HG02678 (cell line): ENCODE measurements around the gene OVCA2.
A peak's percentile ranks its signal among the peaks of the same experiment; 100 is the strongest.
"Not testable (repeated sequence)": the region's sequence is repeated elsewhere in the genome, so short reads cannot be mapped to it uniquely, and the experiment has no call there.

ENCODE experiments used
- ATAC-seq: cut with Tn5 transposase; IDR thresholded peaks from one replicate; pipeline ENCODE4 v1.9.1; 2021; ENCODE audit warnings: mild to moderate bottlenecking, moderate library complexity; ENCODE audit not compliant: unreplicated experiment

OVCA2 gene

GRCh38 chr17:2013220-2013993 is 28.4 kb upstream of the OVCA2 start:
- not testable (repeated sequence) for ATAC-seq

- no peak for ATAC-seq
Measured at GRCh38 chr17:2013994-2014317, 27.9 kb upstream of the OVCA2 start.

GRCh38 chr17:2015314-2015713 is 26.5 kb upstream of the OVCA2 start:
- ATAC-seq = no peak

DNA sequence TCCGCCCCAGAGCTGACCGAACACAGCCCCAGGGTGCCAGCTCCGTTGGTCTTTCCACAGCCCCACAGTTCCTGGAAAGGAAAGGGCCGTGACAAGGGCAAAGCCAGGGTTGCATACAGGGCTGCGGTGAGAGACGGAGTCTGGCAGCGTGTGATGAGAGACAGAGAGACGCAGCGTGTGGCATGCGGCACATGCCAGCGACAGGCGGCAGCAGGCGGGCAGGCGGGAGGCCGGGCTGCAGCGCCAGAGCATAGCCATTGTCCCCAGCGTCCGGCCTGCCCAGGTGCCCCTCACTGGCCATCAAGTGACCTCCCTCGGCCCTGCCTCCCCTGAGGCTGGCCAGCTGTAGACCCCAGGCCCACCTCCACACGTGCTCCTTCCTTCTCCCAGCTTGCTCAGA is 25.3 kb upstream of the OVCA2 start:
- no peak for ATAC-seq

DNA sequence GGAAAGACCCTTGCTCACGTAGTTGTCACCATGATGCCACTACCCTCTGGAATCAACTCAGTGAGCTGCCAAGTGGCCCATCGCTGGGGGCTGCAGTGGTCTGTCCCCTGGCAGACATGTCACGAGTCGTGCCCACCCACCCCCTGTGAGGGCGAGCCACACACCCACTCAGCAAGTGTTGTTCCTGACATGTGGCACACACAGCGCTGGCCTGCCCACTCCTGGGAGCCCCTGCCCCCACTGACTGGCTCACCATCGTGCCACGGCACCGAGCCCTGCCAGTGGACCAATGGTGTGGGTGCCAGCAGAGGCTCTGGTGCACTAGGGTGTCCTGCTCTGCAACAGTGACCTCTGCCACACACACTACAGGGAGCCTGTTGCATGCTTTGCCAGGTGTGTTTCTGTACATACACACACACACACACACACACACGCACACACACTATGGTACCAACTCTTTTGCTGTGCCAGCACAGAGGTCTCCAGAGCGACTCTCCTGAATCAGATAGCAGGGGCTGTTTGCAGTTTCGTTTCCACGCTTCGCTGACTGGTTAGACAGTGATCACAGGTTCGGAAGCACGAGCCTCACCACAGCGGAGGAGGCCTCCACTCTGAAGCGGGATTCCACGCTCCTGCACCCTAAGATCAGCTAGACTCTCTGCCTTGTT is 24.4 kb upstream of the OVCA2 start:
- ATAC-seq = no peak

- ATAC-seq = no peak
Measured at GRCh38 chr17:2018716-2019510, 22.9 kb upstream of the OVCA2 start.

- ATAC-seq = no peak
Measured at GRCh38 chr17:2019723-2020122, 22.1 kb upstream of the OVCA2 start.

GRCh38 chr17:2020721-2021120 is 21.1 kb upstream of the OVCA2 start:
- no peak for ATAC-seq

- ATAC-seq = no peak
Measured at GRCh38 chr17:2022647-2023240, 19.1 kb upstream of the OVCA2 start.

- no peak for ATAC-seq
Measured at GRCh38 chr17:2023256-2023655, 18.6 kb upstream of the OVCA2 start.

GRCh38 chr17:2023692-2024571 is 17.9 kb upstream of the OVCA2 start:
- no peak for ATAC-seq

GRCh38 chr17:2024572-2025219 is 17.1 kb upstream of the OVCA2 start:
- no peak for ATAC-seq

- no peak for ATAC-seq
Measured at GRCh38 chr17:2025220-2025621, 16.6 kb upstream of the OVCA2 start, which contains the start of gene RTN4RL1. Gene RTN4RL1, minus strand, starts transcription at chr17:2025334. Its CDS starts 469 bp downstream, at chr17:2024865.

DNA sequence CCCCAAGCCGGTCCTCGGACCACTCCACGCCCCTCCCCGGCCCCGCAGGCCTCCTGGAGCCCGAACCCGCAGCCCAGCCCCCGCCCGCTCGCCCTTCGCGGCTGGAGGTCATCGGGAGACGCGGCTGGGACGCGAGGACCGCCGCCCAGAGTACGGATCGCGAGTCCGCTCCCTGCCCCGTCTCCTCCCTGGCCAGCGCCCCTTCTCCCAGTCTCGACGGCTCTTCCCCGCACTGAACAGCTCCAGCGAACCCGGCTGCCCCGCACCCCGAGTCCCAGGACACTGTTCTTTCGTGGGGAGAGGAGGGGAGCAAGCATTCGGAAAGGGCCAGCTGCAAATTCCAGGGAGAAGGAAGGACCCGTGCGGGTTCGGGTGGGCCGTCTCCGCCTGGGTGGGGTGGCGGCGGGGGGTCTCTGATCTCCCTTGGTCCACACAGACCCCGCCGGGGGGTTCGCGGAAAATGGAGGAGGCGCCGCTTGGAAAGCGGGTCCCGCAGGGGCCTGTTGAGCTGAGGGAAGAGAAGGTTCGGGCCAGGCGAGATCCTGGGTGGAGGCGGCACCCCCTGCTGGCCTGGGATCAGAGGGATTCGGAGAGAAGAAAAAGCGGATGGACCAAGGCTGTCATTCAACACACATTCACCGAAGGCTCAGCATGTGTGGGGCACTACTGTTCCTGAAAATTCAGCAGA is 16.1 kb upstream of the OVCA2 start:
- ATAC-seq = no peak

DNA sequence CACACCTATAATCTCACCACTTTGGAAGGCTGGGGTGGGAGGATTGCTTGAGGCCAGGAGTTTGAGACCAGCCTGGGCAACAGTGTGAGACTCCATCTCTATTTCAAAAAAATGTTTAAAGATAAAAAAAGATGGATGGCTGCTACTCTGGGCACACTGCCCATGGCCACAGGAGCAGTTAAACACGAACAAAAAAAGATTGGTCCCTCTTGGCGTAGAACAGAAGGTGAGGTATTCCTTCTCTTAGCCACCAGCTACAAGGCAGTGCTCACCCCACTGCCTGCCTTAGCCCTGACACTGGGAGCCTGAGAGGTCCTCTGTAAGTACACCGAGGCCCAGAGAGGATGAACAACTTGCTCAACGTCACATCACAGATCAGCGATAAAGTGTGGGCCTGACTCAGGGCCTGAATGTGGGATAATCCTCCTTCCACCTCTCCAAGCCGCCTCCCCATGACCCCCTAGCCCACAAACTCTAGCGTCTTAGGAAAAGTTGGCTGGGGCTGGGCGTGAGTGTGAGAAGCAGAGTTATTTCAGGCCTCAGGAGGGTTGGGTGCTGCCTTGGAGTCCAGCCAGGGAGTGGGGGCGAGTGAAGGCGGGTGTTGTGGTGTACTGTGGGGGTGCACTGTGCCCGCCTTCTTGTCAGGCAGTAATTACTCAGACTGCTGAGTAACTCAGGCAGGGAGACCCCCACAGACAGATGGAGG is 14.1 kb upstream of the OVCA2 start:
- no peak for ATAC-seq

DNA sequence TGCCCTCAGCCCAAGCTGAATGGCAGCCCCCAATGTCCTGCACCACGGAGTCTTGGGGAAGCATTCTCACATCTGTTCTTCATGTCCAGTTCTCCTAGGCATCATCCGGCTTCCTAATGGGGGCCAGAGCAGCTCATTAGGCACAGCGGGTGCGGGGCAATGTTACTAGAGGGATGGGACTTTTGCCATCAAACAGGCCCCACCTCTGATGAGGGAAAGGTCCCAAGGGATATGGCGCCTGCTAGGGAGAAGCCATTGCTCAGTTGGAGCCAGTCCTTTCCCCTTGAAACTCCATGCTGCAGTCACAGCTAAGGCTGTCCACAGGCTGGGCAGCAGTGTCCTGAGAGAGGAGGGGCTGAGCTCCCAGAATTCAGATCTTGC is 13.6 kb upstream of the OVCA2 start:
- ATAC-seq = no peak

GRCh38 chr17:2028737-2029136 is 13.1 kb upstream of the OVCA2 start:
- ATAC-seq = no peak

DNA sequence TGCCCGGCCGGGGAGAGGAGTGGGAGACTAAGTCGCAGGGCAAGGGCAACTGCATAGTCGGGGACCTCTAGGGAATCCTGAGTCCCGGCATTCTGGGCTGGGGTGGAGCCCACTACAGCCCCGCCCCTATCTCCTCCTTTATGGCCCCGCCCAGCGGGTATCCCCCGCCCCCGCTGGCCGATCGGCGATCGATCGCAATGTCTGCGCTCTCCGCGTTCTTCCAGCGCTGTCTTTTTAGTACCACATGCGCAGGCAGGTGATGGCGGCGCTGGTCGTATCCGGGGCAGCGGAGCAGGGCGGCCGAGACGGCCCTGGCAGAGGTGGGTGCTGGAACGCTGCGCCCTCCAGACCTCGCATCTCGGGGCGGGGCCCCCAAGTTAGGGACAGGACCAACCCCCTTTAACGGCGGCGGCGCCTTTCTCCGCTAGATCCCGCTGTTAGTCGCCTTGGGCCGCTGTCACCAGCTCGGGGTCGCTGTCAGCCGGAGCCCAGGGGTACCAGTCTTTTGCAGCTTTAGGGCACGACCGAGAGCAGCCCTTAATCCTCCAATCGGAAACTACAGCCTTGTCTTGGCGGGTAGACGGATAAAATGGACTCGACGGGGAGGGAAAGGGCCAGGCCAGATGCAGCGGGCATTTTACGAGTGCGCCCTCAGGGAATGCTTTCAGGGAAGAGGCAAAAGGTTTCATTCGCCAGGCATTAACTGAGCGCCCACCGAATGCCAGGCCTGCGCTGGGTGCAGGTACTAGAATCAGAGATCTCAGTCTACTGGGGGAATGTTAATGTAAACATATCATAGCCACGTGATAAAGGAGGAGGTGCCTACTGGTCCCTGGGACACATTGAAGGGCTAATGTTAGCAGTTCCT is 11.7 kb upstream of the OVCA2 start, which contains the start of gene DPH1:
DPH1 (plus strand) TSS at position 243 of the 868 bp plus-strand sequence; CDS start at position 260, 17 bp downstream.
- peak; percentile 79 for ATAC-seq
